CD4-positive, CD25-positive, alpha-beta regulatory T cell (primary cell): ENCODE data around the gene KRTAP5-3. TPM values are rescaled to one million over a fixed set of nuclear protein-coding genes. Genes with fewer than 3 reads are reported as not detected.

Source experiments
- ATAC-seq, 2 donors: fragments of 150-1000 bp; cut with Tn5 transposase; one replicate each; pipeline ENCODE4 v1.10.0; 2021; ENCODE audit warnings: low read depth in 2 of 2, moderate number of reproducible peaks in 2 of 2, moderate library complexity in 1 of 2
- DNase-seq, 3 donors: peaks; one replicate each; pipeline versions ENCODE4 v3.0.0 to v3.0.0-alpha.2; 2012 to 2022; ENCODE audit warnings: mixed read lengths in 1 of 3
- H3K27ac ChIP-seq: one replicate; pipeline ENCODE4 v1.7.0; 2013; ENCODE audit warnings: mild to moderate bottlenecking, low read length; ENCODE audit not compliant: insufficient read depth, poor library complexity, severe bottlenecking
- H3K27me3 ChIP-seq: one replicate; pipeline ENCODE4 v1.7.0; 2013; ENCODE audit warnings: low read length; ENCODE audit not compliant: control insufficient read depth, insufficient read depth
- H3K36me3 ChIP-seq: one replicate; pipeline ENCODE4 v1.7.0; 2013; ENCODE audit warnings: mild to moderate bottlenecking, low read length, moderate library complexity; ENCODE audit not compliant: control insufficient read depth, insufficient read depth
- H3K4me1 ChIP-seq: 2 replicates; pipeline ENCODE4 v1.7.0; 2013; ENCODE audit warnings: mild to moderate bottlenecking, low read length; ENCODE audit not compliant: insufficient read depth, control insufficient read depth, poor library complexity, severe bottlenecking
- H3K4me3 ChIP-seq: one replicate; pipeline ENCODE4 v1.7.0; 2013; ENCODE audit warnings: low read depth, mild to moderate bottlenecking, low read length, moderate library complexity
- H3K9me3 ChIP-seq, 2 experiments: 1 replicate in 1 of 2; 2 replicates in 1 of 2; pipeline ENCODE4 v1.7.0; 2013; ENCODE audit warnings: low read length in 2 of 2, mild to moderate bottlenecking in 1 of 2, moderate library complexity in 1 of 2; ENCODE audit not compliant: control insufficient read depth in 2 of 2
- H3K27ac Mint-ChIP-seq, 3 donors: one replicate each; pipeline ENCODE4 v1.8.0; 2020 to 2022; ENCODE audit warnings: mild to moderate bottlenecking in 3 of 3, mixed read lengths in 3 of 3, moderate library complexity in 2 of 3
- H3K27me3 Mint-ChIP-seq: one replicate; pipeline ENCODE4 v1.8.0; 2022; ENCODE audit warnings: mild to moderate bottlenecking, mixed read lengths
- H3K36me3 Mint-ChIP-seq: one replicate; pipeline ENCODE4 v1.8.0; 2020; ENCODE audit warnings: mixed read lengths
- H3K4me1 Mint-ChIP-seq, 4 donors: one replicate each; pipeline ENCODE4 v1.8.0; 2020 to 2022; ENCODE audit warnings: mixed read lengths in 4 of 4, mild to moderate bottlenecking in 1 of 4
- H3K4me3 Mint-ChIP-seq, 4 donors: one replicate each; pipeline ENCODE4 v1.8.0; 2020 to 2022; ENCODE audit warnings: mild to moderate bottlenecking in 4 of 4, mixed read lengths in 4 of 4, moderate library complexity in 3 of 4
- H3K9me3 Mint-ChIP-seq, 7 donors: one replicate each; pipeline ENCODE4 v1.8.0; 2020 to 2022; ENCODE audit warnings: mixed read lengths in 7 of 7, mild to moderate bottlenecking in 3 of 7, moderate library complexity in 2 of 7
- polyA plus RNA-seq, 4 donors: library from polyadenylated mRNA; unstranded; fragments of 300-500 nt; fragmentation: Illumina TruSeq; gene quantifications; one replicate each; pipeline ENCODE4 v1.2.3, GENCODE V29; 2021
- total RNA-seq: library from RNA; stranded (reverse); gene quantifications from one replicate; pipeline ENCODE4 v1.2.3, GENCODE V29; 2022

The KRTAP5-3 gene
- total and polyA plus RNA-seq, 5 donors from 2014 or later = not detected

- Histone ChIP-seq H3K4me3 (no peak overlapping the region), H3K27ac (no peak overlapping the region), H3K9me3 (no peaks in the 10 kb centered on the region), H3K27me3 (no peaks in the 10 kb centered on the region), H3K36me3 (no peaks in the 10 kb centered on the region), H3K4me1 (no peaks in the 10 kb centered on the region)
- DNase-seq (no peak), ATAC-seq (no peak)
- Mint-ChIP-seq H3K9me3 (no peaks in the 10 kb centered on the region), H3K27ac (no peak overlapping the region), H3K27me3 (no peaks in the 10 kb centered on the region), H3K36me3 (peaks cover 4% of the 10 kb centered on the region), H3K4me3 (no peak overlapping the region), H3K4me1 (no peaks in the 10 kb centered on the region)
Observed at GRCh38 chr11:1560002-1560648, 48.1 kb downstream of the KRTAP5-3 start.

- H3K4me3 ChIP-seq = no peak overlapping the region
- DNase-seq = no peak
- Mint-ChIP-seq H3K4me3 (no peak overlapping the region), H3K4me1 (no peaks in the 10 kb centered on the region), H3K36me3 (peaks cover 4% of the 10 kb centered on the region), H3K9me3 (no peaks in the 10 kb centered on the region), H3K27ac (no peak overlapping the region), H3K27me3 (no peaks in the 10 kb centered on the region)
- no peaks in the 10 kb centered on the region for H3K36me3 ChIP-seq
- no peaks in the 10 kb centered on the region for H3K9me3 ChIP-seq
- no peaks in the 10 kb centered on the region for H3K4me1 ChIP-seq
- no peak overlapping the region for H3K27ac ChIP-seq
- peak in 1 of 2 donors; percentile 23 for ATAC-seq
- no peaks in the 10 kb centered on the region for H3K27me3 ChIP-seq
Observed at GRCh38 chr11:1559111-1559951, 48.9 kb downstream of the KRTAP5-3 start.

- Mint-ChIP-seq H3K9me3 (no peaks in the 10 kb centered on the region), H3K27me3 (peaks cover 3% of the 10 kb centered on the region), H3K4me3 (peak overlapping the region in 1 of 4 donors; percentile 47), H3K27ac (no peak overlapping the region), H3K36me3 (peaks cover 4% of the 10 kb centered on the region), H3K4me1 (no peaks in the 10 kb centered on the region)
- Histone ChIP-seq H3K27ac (no peak overlapping the region), H3K4me1 (no peaks in the 10 kb centered on the region), H3K9me3 (no peaks in the 10 kb centered on the region), H3K36me3 (no peaks in the 10 kb centered on the region), H3K27me3 (no peaks in the 10 kb centered on the region), H3K4me3 (no peak overlapping the region)
- ATAC-seq = no peak
- no peak for DNase-seq
Observed at GRCh38 chr11:1558775-1559110, 49.5 kb downstream of the KRTAP5-3 start.

- DNase-seq (no peak), ATAC-seq (no peak)
- Histone ChIP-seq H3K27ac (no peak overlapping the region), H3K27me3 (no peaks in the 10 kb centered on the region), H3K4me1 (no peaks in the 10 kb centered on the region), H3K36me3 (no peaks in the 10 kb centered on the region), H3K9me3 (no peaks in the 10 kb centered on the region), H3K4me3 (no peak overlapping the region)
- Mint-ChIP-seq H3K36me3 (peaks cover 4% of the 10 kb centered on the region), H3K4me3 (no peak overlapping the region), H3K4me1 (no peaks in the 10 kb centered on the region), H3K27me3 (peaks cover 9% of the 10 kb centered on the region), H3K9me3 (peaks cover 0 to 2% (median 0%) of the 10 kb centered on the region in 7 donors), H3K27ac (peak overlapping the region in 1 of 3 donors; percentile 62)
Observed at GRCh38 chr11:1557904-1558774, 50.1 kb downstream of the KRTAP5-3 start.

Other genes with a start within 250 kb of the KRTAP5-3 start
- 0.42 TPM for gene BRSK2, start 218.5 kb downstream of the KRTAP5-3 start, total RNA-seq
- gene BRSK2, start 218.5 kb downstream of the KRTAP5-3 start, polyA plus RNA-seq = under 1 TPM in 3 of 4 donors, not detected in 1; 0.07 to 0.09 (median 0.07) TPM
- gene MOB2, start 121.7 kb downstream of the KRTAP5-3 start, total RNA-seq = 87.8 TPM
- 10 to 100 TPM; 55.7 to 70.1 (median 66.8) TPM for gene MOB2, start 121.7 kb downstream of the KRTAP5-3 start, polyA plus RNA-seq
- gene DUSP8, start 36.2 kb downstream of the KRTAP5-3 start, total RNA-seq = 71.7 TPM
- gene DUSP8, start 36.2 kb downstream of the KRTAP5-3 start, polyA plus RNA-seq = under 1 TPM; 0.05 to 0.19 (median 0.07) TPM
- gene KRTAP5-1, start 23.2 kb downstream of the KRTAP5-3 start, total RNA-seq = not detected
- not detected for gene KRTAP5-1, start 23.2 kb downstream of the KRTAP5-3 start, polyA plus RNA-seq
- 0.35 TPM for gene KRTAP5-2, start 10.2 kb downstream of the KRTAP5-3 start, total RNA-seq
- not detected for gene KRTAP5-2, start 10.2 kb downstream of the KRTAP5-3 start, polyA plus RNA-seq
- not detected for gene KRTAP5-4, start 13.7 kb upstream of the KRTAP5-3 start, total RNA-seq
- not detected for gene KRTAP5-4, start 13.7 kb upstream of the KRTAP5-3 start, polyA plus RNA-seq
- gene KRTAP5-5, start 21.3 kb upstream of the KRTAP5-3 start, total RNA-seq = not detected
- not detected for gene KRTAP5-5, start 21.3 kb upstream of the KRTAP5-3 start, polyA plus RNA-seq
- not detected for gene KRTAP5-6, start 88.7 kb upstream of the KRTAP5-3 start, total RNA-seq
- not detected for gene KRTAP5-6, start 88.7 kb upstream of the KRTAP5-3 start, polyA plus RNA-seq
- 2.4 TPM for gene IFITM10, start 142.1 kb upstream of the KRTAP5-3 start, total RNA-seq
- gene IFITM10, start 142.1 kb upstream of the KRTAP5-3 start, polyA plus RNA-seq = not detected
- 104 TPM for gene CTSD, start 155.5 kb upstream of the KRTAP5-3 start, total RNA-seq
- gene CTSD, start 155.5 kb upstream of the KRTAP5-3 start, polyA plus RNA-seq = 100 to 1,000 TPM; 147 to 175 (median 155) TPM
- not detected for gene SYT8, start 226.5 kb upstream of the KRTAP5-3 start, total RNA-seq
- not detected for gene SYT8, start 226.5 kb upstream of the KRTAP5-3 start, polyA plus RNA-seq
- gene TNNI2, start 230.5 kb upstream of the KRTAP5-3 start, total RNA-seq = not detected
- not detected for gene TNNI2, start 230.5 kb upstream of the KRTAP5-3 start, polyA plus RNA-seq
- gene LSP1, start 244.6 kb upstream of the KRTAP5-3 start, total RNA-seq = 453 TPM
- gene LSP1, start 244.6 kb upstream of the KRTAP5-3 start, polyA plus RNA-seq = 100 to 1,000 TPM; 381 to 514 (median 444) TPM